Mammary epithelial cell (primary cell): Measurements from ENCODE around the gene SOD3.

Experiments used
- CTCF ChIP-seq, 2 donors: IDR thresholded peaks in 1 of 2; conservative IDR thresholded peaks in 1 of 2; 2 replicates each; pipeline ENCODE4 v1.5.1; 2011 to 2012; ENCODE audit warnings: inconsistent platforms in 2 of 2, low read length in 2 of 2, mild to moderate bottlenecking in 2 of 2, control low read depth in 1 of 2, low read depth in 1 of 2; ENCODE audit not compliant: insufficient read depth in 1 of 2; ENCODE audit errors: extremely low read depth in 1 of 2
- EZH2 ChIP-seq: IDR thresholded peaks from 2 replicates; pipeline ENCODE4 v1.6.1; 2012; ENCODE audit warnings: low read length, inconsistent platforms, borderline replicate concordance

- TF ChIP-seq EZH2 (no peak), CTCF (conservative IDR thresholded peaks at IDR 0.05 in 1 of 2, IDR thresholded peaks at IDR 0.05 in 1 of 2; ENCODE audit: extremely low read depth in 1 of 2, insufficient read depth in 1 of 2, low read depth in 1 of 2, low read length in 2 of 2) (no peak)
Measured at GRCh38 chr4:24836661-24837242, 41.4 kb downstream of the SOD3 start.
